ENCODE data around the gene WDR6. TPM values are rescaled to one million over a fixed set of nuclear protein-coding genes. Genes with fewer than 3 reads are reported as not detected.
A peak's percentile ranks its signal among the peaks of the same experiment; 100 is the strongest.

WDR6 gene
- polyA plus RNA-seq, 12 donors: 88.7 to 167 (median 102) TPM; not detected in 1

DNA sequence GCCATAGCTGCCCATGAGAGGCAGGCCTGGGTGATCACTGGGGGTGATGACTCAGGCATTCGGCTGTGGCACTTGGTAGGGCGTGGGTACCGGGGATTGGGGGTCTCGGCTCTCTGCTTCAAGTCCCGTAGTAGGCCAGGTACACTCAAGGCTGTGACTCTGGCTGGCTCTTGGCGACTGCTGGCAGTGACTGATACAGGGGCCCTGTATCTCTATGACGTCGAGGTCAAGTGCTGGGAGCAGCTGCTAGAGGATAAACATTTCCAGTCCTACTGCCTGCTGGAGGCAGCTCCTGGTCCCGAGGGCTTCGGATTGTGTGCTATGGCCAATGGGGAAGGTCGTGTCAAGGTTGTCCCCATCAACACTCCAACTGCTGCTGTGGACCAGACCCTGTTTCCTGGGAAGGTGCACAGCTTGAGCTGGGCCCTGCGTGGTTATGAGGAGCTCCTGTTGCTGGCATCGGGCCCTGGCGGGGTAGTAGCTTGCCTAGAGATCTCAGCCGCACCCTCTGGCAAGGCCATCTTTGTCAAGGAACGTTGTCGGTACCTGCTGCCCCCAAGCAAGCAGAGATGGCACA, 5.3 kb downstream of the WDR6 start:
- no peak for DNase-seq

DNA sequence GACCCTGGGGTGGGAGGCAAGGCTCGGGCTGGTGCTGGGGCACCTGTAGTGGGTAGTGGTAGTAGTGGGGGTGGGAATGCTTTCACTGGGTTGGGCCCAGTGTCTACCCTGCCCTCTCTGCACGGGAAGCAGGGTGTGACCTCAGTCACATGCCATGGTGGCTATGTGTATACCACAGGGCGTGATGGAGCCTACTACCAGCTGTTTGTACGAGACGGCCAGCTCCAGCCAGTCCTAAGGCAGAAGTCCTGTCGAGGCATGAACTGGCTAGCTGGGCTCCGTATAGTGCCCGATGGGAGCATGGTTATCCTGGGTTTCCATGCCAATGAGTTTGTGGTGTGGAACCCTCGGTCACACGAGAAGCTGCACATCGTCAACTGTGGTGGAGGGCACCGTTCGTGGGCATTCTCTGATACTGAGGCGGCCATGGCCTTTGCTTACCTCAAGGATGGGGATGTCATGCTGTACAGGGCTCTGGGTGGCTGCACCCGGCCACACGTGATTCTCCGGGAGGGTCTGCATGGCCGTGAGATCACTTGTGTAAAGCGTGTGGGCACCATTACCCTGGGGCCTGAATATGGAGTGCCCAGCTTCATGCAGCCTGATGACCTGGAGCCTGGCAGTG, 6.0 kb downstream of the WDR6 start:
- DNase-seq: no peak

GRCh38 chr3:49013738-49014660, 6.8 kb downstream of the WDR6 start:
- DNase-seq: no peak

GRCh38 chr3:49015072-49015471, 7.9 kb downstream of the WDR6 start:
- DNase-seq: no peak

DNA sequence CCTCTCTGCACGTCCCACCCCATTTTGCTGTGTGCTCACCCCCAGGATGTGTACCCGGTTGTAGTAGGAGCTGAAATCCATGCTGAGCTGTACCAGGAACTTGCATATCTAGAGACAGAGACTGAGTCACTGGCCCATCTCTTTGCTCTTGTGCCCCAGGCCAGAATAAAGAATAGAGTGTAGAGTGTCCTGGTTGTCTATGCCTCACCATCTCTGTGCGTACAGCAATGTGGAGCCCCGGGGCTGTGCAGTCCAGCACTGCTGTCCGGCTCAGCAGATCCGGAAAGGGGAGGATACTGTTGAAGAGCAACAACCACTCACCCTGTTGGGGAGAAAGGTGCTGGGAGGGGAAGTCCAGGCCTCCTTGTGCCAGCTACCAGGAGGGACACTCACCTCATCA, 8.6 kb downstream of the WDR6 start:
- no peak for DNase-seq

- no peak for DNase-seq
Measured at GRCh38 chr3:49016414-49017228, 9.4 kb downstream of the WDR6 start.

GRCh38 chr3:49017229-49017970, 10.2 kb downstream of the WDR6 start:
- no peak for DNase-seq

- peak; percentile 69 for DNase-seq
Measured at GRCh38 chr3:49017971-49018706, 10.9 kb downstream of the WDR6 start, which contains the start of gene DALRD3. Gene DALRD3, minus strand, starts transcription at chr3:49018580. Its CDS starts 16 bp downstream, at chr3:49018564.

- DNase-seq: no peak
Measured at GRCh38 chr3:49018707-49019006, 11.5 kb downstream of the WDR6 start.

- no peak for DNase-seq
Measured at GRCh38 chr3:49019941-49020329, 12.7 kb downstream of the WDR6 start.

DNA sequence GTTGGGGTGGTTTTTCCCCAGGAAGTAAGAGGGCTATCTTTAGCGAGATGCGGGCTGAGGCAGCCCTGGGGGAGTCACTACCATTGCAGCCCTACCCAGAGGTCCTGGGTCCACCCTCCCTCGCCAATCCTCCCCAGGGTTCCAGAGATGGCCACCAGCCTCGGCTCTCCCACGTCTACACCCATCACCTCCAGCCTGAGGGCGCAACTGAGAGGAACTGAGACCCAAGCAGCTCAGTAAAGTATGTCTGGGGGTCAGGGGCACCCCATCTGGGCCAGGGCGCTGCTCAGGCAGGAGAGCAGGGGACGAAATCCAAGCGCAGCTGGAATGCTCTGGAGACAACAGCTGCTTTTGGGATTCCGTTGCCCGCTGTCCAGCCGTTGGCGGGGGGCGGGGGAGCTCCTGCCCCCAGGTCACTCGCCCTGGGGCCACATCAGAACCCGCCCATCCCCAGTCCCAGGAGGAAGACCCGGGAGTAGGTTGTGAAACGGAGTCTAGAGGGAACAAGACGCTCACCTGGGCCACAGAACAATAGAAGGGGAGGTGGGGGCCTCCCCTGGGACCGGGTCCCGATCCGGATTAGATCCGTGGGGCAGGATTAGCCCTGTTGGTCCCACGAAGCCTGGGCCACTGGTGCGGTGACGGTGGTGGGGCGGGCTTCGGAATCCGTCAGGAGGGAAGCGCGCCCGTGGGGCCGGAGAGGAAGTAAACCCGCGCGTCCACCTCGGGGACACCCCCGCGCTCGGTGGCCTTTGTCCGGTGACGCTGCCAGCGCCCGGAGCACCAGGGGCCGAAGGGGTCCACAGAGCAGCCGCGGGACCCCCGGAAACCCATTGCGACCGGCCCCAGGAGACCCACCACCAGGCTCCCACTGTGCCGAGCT, 13.4 kb downstream of the WDR6 start:
- DNase-seq: no peak

DNA sequence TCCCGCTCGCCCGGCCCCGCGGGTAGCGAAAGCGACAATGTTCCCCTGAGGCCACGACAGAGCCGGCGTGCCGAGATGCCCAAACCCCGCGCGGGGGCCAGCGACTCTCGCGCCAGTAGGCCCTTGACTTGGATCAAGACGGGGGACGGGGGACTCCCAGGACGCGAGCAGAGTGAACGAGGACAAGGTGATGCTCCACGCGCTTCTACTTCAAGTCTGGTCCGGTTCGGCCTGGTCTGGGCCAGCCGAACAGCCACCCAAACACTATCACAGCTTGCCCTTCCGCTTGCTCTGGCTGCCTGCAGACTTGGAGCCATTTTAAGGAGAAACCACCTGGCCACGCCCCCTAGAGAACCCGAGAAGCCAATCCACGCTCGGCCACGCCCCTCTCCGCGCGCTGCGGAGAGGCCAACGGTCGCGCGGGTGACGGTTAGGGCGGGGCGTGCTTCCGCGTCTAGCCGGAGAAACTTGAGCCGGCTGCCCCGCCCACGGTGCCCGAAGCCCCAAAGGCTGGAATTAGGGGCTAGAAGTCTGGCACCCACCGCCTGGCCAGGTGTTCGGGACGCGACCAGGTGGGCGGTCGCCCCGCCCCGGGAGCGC, 14.1 kb downstream of the WDR6 start:
- DNase-seq: peak; percentile 99

GRCh38 chr3:49021813-49022687, 14.9 kb downstream of the WDR6 start, which contains the start of gene NDUFAF3:
Gene NDUFAF3, plus strand, starts transcription at chr3:49022121. Its CDS starts 24 bp downstream, at chr3:49022145.
- peak; percentile 95 for DNase-seq

- DNase-seq: no peak
Measured at GRCh38 chr3:49022688-49023171, 15.5 kb downstream of the WDR6 start.

- DNase-seq: no peak
Measured at GRCh38 chr3:49023775-49024174, 16.6 kb downstream of the WDR6 start.

- no peak for DNase-seq
Measured at GRCh38 chr3:49024449-49024848, 17.3 kb downstream of the WDR6 start.

DNA sequence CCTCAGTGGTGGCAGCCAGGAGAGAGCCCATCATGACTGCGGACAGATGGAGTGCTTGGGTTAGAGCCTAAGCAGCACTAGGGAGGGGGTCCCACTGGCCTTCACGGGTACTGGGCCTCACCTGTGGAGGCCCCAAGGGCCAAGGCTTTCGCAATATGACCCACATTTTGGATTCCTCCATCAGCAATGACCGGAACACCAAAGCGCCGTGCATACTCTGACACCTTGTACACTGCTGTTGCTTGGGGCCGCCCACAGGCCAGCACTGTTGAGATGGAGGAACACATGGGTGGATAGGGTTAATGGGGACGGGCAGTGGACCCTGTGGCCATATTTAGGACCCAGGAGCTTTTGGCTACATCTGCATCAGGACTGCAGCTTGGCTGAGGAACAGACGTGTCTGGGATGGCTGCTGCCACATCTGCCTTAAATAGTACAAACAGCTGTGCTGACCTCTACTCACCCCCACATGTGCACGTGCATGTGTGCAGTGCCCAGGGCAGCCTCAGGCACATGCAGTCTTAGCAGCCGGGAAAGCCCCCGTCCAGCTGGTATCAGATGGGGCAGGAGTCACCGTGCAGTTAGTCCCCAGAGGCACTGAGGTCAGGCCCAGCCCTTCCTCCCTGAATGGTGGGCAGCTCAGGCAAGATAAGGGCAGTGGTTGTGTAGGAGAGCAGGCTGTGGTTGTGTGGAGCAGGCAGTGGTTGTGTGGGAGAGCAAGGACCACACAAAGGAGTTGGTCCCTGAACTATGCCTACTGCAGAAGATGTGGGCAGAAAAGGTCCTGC, 18.0 kb downstream of the WDR6 start:
- DNase-seq: no peak
